HL-60 (cell line): Measurements from ENCODE around the gene CLSTN2.

ENCODE experiments used
- DNase-seq, 2 experiments: peaks; one replicate each; pipeline ENCODE4 v3.0.0-alpha.2; 2010 to 2020; ENCODE audit warnings: low read depth in 1 of 2, low spot score in 1 of 2
- H3K27ac ChIP-seq: fragments of 250-450 bp; sonication (Bioruptor Pico); replicated peaks from 2 replicates; pipeline ENCODE4 v1.5.1; 2020; ENCODE audit warnings: mild to moderate bottlenecking, moderate library complexity
- H3K27me3 ChIP-seq: fragments of 250-450 bp; sonication (Bioruptor Pico); 2 replicates; pipeline ENCODE4 v1.5.1; 2021; ENCODE audit warnings: mild to moderate bottlenecking, moderate library complexity; ENCODE audit not compliant: insufficient read depth, poor library complexity, severe bottlenecking
- H3K4me3 ChIP-seq: replicated peaks from 2 replicates; pipeline ENCODE4 v1.5.1; 2011; ENCODE audit warnings: mild to moderate bottlenecking, control low read depth, low read length; ENCODE audit not compliant: insufficient read depth
- GABPA ChIP-seq: IDR thresholded peaks from 2 replicates; pipeline ENCODE4 v1.6.1; 2012; ENCODE audit warnings: low read depth
- POLR2AphosphoS5 ChIP-seq: IDR thresholded peaks from 2 replicates; pipeline ENCODE4 v1.6.1; 2012; ENCODE audit warnings: low read depth
- SPI1 ChIP-seq: IDR thresholded peaks from 2 replicates; pipeline ENCODE4 v1.6.1; 2012; ENCODE audit warnings: low read depth, mild to moderate bottlenecking, borderline replicate concordance
- TF ChIP-seq, protein P1 (sequence below): IDR thresholded peaks from 2 replicates; pipeline ENCODE4 v1.6.1; 2012; ENCODE audit warnings: low read depth; ENCODE audit not compliant: insufficient replicate concordance
- TF ChIP-seq, protein P2 (sequence below): IDR thresholded peaks from one replicate; pipeline ENCODE4 v1.5.1; 2011; ENCODE audit warnings: low read length, control low read depth, inconsistent platforms; ENCODE audit not compliant: insufficient read depth

Gene CLSTN2

DNA sequence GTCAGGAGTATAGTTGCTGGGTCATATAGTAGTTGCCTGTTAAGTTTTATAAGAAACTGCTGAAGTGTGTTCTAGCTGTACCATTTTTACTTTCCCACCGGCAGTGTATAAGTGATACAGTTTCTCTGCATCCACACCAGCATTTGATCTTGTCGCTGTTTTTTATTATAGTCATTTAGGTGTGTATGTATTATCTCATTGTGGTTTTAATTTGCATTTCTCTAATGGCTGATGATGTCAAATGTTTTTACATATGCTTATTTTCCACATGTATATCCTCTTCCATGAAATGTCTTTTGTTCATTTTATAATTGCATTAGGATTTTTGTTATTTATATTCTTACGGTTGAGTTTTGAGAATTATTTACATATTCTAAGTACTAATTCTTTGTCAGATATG lies 254.3 kb downstream of the CLSTN2 start:
- TF ChIP-seq SPI1 (no peak), GABPA (no peak), POLR2AphosphoS5 (no peak)
- TF ChIP-seq, protein P1, sequence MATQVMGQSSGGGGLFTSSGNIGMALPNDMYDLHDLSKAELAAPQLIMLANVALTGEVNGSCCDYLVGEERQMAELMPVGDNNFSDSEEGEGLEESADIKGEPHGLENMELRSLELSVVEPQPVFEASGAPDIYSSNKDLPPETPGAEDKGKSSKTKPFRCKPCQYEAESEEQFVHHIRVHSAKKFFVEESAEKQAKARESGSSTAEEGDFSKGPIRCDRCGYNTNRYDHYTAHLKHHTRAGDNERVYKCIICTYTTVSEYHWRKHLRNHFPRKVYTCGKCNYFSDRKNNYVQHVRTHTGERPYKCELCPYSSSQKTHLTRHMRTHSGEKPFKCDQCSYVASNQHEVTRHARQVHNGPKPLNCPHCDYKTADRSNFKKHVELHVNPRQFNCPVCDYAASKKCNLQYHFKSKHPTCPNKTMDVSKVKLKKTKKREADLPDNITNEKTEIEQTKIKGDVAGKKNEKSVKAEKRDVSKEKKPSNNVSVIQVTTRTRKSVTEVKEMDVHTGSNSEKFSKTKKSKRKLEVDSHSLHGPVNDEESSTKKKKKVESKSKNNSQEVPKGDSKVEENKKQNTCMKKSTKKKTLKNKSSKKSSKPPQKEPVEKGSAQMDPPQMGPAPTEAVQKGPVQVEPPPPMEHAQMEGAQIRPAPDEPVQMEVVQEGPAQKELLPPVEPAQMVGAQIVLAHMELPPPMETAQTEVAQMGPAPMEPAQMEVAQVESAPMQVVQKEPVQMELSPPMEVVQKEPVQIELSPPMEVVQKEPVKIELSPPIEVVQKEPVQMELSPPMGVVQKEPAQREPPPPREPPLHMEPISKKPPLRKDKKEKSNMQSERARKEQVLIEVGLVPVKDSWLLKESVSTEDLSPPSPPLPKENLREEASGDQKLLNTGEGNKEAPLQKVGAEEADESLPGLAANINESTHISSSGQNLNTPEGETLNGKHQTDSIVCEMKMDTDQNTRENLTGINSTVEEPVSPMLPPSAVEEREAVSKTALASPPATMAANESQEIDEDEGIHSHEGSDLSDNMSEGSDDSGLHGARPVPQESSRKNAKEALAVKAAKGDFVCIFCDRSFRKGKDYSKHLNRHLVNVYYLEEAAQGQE, result no peak
- TF ChIP-seq, protein P2, sequence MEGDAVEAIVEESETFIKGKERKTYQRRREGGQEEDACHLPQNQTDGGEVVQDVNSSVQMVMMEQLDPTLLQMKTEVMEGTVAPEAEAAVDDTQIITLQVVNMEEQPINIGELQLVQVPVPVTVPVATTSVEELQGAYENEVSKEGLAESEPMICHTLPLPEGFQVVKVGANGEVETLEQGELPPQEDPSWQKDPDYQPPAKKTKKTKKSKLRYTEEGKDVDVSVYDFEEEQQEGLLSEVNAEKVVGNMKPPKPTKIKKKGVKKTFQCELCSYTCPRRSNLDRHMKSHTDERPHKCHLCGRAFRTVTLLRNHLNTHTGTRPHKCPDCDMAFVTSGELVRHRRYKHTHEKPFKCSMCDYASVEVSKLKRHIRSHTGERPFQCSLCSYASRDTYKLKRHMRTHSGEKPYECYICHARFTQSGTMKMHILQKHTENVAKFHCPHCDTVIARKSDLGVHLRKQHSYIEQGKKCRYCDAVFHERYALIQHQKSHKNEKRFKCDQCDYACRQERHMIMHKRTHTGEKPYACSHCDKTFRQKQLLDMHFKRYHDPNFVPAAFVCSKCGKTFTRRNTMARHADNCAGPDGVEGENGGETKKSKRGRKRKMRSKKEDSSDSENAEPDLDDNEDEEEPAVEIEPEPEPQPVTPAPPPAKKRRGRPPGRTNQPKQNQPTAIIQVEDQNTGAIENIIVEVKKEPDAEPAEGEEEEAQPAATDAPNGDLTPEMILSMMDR, result no peak
- H3K27ac ChIP-seq, result no peak overlapping the region
- DNase-seq, result no peak

DNA sequence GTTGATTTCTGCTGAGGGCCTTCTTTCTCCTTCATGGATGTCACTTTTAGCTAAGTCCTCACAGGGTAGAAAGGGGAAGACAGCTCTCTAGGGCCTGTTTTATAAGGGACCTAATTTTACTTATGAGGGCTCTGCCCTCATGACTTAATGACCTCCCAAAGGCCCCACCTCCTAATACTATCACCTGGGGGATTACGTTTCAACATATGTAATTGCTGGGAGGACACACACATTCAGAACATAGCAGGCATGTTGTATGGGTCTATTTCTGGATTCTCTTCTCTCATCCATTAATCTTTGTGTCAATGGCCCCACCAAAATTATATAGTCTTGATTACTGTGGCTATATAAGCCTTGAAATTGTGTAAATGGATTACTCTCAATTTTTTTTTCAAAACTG lies 255.0 kb downstream of the CLSTN2 start:
- H3K4me3 ChIP-seq, result no peak overlapping the region
- H3K27ac ChIP-seq, result no peak overlapping the region
- TF ChIP-seq, protein P1, result no peak
- TF ChIP-seq GABPA (no peak), SPI1 (no peak), POLR2AphosphoS5 (no peak)
- TF ChIP-seq, protein P2, result no peak
- H3K27me3 ChIP-seq, result no peaks in the 10 kb centered on the region
- DNase-seq, result no peak

More for the DNA sequence above, 254.3 kb downstream of the CLSTN2 start:
- no peaks in the 10 kb centered on the region for H3K27me3 ChIP-seq
- no peak overlapping the region for H3K4me3 ChIP-seq

DNA sequence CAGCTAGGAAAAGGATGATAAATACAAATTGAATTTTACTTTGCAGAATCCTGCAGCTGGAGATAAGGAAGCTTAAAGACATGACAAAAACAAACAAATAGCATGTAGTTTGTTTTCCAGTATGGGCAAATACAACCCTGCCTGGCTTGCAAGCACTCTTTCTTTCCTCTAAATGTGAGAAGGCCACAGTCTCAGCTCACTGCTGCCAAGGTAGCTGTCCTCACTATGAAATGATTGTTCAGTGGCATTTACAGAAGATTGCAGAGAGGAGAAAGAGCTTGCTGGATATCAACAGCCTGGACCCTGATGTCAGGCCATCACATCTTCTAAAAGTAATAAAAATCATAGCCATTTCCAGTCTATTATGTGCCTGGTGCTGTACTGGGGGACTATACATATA lies 262.0 kb downstream of the CLSTN2 start:
- no peak overlapping the region for H3K4me3 ChIP-seq
- H3K27me3 ChIP-seq, result no peaks in the 10 kb centered on the region
- no peak for TF ChIP-seq SPI1
- no peak for TF ChIP-seq GABPA
- TF ChIP-seq, protein P2, result no peak
- TF ChIP-seq, protein P1, result no peak
- no peak for TF ChIP-seq POLR2AphosphoS5
- no peak overlapping the region for H3K27ac ChIP-seq
- DNase-seq, result no peak
